Transverse colon (tissue), 3 donors: ENCODE measurements around the gene CHIC2.

Experiments
- CTCF ChIP-seq, 5 experiments: fragments of 200-600 bp in 3 of 5; fragments of 450-650 bp in 2 of 5; sonication (generic) in 3 of 5; IDR thresholded peaks; 1 replicate in 2 of 5; 2 replicates in 3 of 5; pipeline ENCODE4 v1.5.1; 2016 to 2017; ENCODE audit warnings: antibody characterized with exemption in 5 of 5, inconsistent platforms in 3 of 5, mild to moderate bottlenecking in 2 of 5, moderate library complexity in 1 of 5
- EP300 ChIP-seq: sonication (generic); formaldehyde crosslinking; IDR thresholded peaks from one replicate; pipeline ENCODE4 v1.6.1; 2017; ENCODE audit warnings: antibody characterized with exemption, low read depth
- POLR2A ChIP-seq: fragments of 450-650 bp; IDR thresholded peaks from one replicate; pipeline ENCODE4 v1.6.1; 2016; ENCODE audit warnings: antibody characterized with exemption, mild to moderate bottlenecking, moderate library complexity

GRCh38 chr4:54032558-54033135 lies 31.8 kb downstream of the CHIC2 start:
- TF ChIP-seq CTCF (IDR thresholded peaks at IDR 0.05), result no peak
- TF ChIP-seq EP300, result no peak
- TF ChIP-seq POLR2A, result no peak
